Erythroblast (primary cell): ENCODE data around the gene CD6.

Experiments
- DNase-seq, 2 experiments: peaks; one replicate each; lab custom pipeline; 2025; lab: John Stamatoyannopoulos, UW
- GATA1 ChIP-seq: IDR thresholded peaks from 2 replicates; pipeline ENCODE4 v1.6.1; 2011; ENCODE audit warnings: low read depth, mild to moderate bottlenecking, control low read depth, low read length, moderate library complexity
- POLR2A ChIP-seq: IDR thresholded peaks from 2 replicates; pipeline ENCODE4 v1.6.1; 2011; ENCODE audit warnings: mild to moderate bottlenecking, low read length

CD6 gene

DNA sequence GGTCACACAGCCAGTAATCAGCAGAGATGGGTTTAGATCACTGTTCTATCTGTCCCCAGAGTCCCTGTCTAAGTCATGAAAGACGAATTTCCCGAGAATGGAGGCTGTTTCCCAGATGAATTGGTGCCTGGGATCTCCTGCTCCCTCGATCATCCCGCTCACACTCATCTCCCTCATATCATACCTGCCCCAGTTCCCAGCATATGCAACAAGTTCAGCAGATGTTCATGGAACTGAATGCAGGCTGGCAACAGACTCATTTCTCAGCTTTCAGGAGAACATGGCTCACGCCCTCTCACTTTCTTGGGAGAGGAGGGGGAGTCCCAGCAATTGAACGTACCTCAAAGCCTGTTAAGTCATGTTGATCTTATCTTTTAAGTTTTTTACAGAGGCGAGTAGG lies 22.1 kb downstream of the CD6 start:
- no peak for DNase-seq
- TF ChIP-seq GATA1 (no peak), POLR2A (no peak)

DNA sequence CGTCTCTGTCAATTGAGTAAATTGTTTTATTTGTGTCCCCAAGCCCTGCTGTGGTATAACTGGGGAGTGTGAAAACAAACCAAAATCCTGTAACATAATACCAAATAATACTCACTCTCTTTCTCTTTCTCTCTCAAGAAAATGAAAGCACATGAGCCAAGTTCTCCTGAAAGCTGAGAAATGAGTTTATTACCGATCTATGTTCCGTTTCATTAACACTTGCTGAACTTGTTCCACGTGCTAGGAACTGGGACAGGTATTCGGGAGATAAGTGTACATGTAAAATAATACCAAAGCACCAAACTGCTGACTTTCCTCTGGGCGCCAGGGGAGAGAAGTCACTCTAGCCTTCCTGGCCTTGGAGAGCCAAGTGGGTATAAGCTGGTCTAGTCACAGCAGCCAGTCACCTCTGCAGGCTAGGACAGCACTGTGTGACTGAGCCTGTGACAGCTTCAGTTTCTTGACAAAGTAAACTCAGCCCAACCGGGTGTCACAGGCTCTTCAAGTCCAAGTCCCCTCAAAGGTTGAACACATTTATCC lies 23.1 kb downstream of the CD6 start:
- no peak for DNase-seq
- no peak for TF ChIP-seq POLR2A

DNA sequence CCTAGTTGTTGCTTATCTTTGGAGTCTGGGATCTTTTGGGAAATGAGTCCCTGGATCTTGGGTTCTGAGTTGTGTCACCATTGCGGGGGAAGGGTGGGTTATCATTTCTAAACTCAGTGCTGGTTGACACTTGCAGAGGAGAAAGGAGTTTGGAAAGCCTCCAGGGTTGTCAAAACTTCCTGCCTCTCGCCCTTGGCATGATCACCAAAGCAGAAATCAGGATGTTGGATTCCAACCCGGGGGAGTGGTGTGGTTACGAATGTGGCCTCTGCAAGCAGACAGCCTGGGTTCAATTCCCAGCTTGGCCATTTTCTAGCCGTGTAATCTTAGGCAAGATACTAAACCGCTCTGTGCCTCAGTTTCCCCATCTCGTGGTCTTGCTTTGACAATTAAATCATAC lies 24.3 kb downstream of the CD6 start:
- TF ChIP-seq GATA1: no peak
- no peak for TF ChIP-seq POLR2A

DNA sequence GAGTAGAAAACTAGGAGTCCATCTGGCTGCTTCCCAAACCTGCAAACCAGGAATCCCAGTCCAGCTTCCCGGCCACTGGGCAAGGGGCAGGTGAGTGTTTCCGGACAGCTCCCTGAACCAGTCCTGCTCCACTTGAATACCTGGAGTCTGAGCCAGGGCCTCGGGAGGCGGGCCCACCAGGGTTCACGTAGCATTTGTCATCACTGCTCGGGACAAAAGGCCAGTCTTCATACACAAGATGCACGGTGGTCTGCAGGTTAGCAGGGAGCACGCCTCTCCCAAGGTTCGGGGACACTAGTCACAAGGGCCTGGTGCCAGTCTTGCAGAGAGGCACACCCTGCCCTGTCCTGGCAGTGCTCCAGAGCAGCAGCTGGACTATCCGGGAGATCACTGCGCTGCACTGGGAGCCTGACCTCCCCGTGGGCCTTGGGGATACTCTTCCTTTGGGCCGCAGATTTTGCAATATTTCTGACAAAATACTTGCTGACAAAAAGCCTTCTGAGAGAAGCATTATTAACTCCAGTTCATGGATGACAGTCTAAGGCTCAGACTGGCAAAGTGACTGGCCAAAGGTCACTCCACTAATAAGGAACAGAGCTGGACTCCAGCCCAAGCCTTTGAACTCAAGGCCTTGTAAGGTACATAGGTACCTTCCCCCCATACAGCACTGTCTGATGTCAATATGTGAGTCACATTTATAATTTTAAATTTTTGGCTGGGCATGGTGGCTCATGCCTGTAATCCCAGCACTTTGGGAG lies 25.1 kb downstream of the CD6 start:
- no peak for TF ChIP-seq GATA1
- no peak for TF ChIP-seq POLR2A
- no peak for DNase-seq

More for the DNA sequence above, 24.3 kb downstream of the CD6 start:
- no peak for DNase-seq

DNA sequence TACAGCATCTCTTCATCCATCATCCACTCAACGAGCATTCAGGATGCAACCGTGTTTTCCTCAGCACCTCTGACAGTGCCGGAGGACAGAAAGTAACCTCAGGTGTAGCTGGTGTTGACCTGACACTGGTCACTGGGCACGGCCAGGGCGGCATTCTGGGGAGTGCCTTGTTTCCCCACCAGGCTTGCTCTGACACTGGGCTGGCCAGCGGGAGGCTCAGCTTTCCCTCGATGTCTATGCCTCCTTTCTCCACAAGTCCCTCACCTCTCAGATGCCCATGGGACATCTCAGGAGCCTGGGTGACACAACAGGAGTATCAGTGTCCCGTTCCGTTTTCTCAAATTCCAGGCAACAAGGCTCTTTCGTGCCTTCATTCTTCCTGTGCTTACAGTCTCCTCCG lies 28.9 kb downstream of the CD6 start:
- TF ChIP-seq POLR2A (no peak), GATA1 (no peak)
- DNase-seq: no peak

DNA sequence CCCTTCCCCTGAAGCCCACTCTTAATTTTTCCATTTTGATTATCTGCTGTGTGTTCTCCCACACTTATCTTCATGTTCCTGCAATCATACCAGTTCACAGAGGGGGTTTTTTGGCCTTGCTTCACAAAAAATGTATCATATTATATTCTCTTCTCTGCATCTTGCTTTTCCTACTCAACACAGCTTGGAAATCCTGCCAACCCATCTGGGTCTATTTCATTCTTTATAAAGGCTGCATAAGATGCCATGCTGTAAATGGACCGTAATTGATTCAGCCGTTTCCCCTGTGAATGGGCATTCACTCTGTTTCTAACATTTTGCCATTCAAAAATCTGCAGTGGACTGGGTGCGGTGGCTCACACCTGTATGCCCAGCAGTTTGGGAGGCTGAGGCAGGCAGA lies 30.5 kb downstream of the CD6 start:
- DNase-seq: no peak
- TF ChIP-seq GATA1 (no peak), POLR2A (no peak)

DNA sequence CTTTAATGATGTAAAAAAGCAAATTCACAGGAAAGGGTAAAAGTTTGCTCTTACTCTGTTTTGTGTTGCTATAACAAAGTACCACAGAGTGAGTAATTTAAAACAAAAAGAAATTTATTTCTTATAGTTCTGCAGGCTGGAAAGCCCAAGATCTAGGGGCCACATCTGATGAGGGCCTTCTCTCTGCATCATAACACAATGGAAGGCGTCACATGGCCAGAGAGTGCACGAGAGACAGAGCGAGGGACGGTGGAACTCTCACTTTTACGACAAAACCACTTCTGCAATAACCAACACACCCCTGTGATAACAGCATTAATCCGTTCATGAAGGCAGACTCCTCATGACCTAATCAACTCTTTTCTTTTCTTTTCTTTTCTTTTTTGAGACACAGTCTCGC lies 31.1 kb downstream of the CD6 start:
- no peak for DNase-seq
- TF ChIP-seq GATA1 (no peak), POLR2A (no peak)

DNA sequence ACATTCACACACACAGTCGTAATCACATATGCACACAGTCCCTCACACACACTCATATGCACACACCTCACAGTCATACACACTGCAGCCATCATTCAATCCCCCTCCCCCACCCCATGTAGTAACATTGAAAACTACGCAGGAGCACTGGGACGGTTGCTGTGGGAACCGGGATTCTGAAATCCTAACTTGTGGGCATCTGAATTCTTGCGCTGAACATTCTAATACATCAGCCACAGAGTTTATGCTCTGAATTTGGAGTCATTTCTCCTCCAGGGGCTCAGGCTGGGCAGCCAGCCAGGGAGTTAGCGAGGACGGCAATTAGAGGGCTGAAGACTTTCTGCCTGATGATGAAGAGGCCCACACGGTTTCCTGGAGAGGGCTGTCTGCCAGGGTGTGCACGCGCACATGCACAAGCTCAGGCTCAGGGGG lies 32.7 kb downstream of the CD6 start:
- DNase-seq: no peak
- no peak for TF ChIP-seq POLR2A
- TF ChIP-seq GATA1: no peak

DNA sequence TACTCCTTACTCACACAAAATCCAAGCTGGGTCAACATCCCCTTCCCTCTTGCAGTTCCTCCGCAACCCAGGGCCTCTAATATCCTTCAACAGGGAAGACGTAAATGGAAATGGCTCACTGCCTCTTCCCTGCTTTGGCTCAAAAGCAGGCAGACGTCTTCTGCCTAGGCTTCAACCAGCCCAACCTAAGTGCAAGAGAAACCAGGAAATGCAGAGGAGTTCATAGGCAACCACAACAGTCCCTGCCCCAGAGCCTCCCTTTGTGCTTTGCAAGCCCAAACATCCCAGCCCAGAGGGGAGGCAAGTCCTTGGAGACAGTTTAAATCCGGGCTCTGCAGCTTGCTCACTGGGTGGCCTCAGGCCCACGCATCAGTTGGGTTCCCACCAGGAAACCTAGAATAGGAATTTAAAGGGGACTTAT lies 33.3 kb downstream of the CD6 start:
- TF ChIP-seq GATA1: no peak
- no peak for TF ChIP-seq POLR2A
- DNase-seq: no peak

DNA sequence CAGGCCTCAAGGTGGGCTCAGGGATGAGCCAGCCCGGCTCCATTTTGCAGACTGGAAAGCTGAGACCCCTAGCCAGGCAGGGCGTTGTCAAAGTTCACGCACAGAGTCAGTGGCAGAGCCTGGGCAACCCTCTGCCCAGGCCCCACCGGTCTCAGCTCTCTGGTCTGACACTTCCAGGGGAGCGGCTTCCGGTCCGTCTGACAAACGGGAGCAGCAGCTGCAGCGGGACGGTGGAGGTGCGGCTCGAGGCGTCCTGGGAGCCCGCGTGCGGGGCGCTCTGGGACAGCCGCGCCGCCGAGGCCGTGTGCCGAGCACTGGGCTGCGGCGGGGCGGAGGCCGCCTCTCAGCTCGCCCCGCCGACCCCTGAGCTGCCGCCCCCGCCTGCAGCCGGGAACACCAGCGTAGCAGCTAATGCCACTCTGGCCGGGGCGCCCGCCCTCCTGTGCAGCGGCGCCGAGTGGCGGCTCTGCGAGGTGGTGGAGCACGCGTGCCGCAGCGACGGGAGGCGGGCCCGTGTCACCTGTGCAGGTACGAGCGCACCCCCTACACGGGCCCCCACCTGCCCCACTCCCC lies 36.0 kb downstream of the CD6 start:
- no peak for DNase-seq
- TF ChIP-seq POLR2A: no peak
- no peak for TF ChIP-seq GATA1

DNA sequence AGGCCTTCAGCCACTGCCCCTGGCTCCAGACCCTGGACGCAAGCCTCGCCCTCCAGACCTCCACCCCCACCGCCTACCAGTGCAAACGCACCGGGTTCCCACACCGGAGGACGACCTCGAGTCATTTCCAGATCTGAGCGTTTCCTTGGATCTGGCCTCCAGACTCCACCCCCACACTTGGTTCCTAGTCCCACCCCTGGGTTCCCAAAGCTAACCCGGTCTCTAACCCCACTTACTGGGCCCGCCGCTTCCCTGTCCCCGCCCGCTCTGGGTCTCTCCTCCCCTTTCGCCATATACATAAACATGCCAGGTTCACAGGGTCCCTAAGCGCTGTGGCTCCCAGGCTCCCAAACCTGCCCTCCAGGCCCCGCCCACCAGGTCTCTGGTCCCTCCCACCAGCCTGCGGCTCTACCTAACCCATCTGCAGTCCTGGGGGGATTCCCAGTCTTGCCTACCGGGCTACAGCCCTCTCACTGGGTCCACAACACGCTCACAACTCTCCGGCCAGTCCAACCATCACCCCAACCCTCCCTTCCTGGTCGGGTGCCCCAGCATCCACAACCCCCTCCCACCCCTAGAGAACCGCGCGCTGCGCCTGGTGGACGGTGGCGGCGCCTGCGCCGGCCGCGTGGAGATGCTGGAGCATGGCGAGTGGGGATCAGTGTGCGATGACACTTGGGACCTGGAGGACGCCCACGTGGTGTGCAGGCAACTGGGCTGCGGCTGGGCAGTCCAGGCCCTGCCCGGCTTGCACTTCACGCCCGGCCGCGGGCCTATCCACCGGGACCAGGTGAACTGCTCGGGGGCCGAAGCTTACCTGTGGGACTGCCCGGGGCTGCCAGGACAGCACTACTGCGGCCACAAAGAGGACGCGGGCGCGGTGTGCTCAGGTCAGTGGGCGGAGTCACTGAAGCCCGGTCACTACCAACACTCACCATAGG lies 36.7 kb downstream of the CD6 start:
- TF ChIP-seq GATA1 (no peak), POLR2A (no peak)
- no peak for DNase-seq

DNA sequence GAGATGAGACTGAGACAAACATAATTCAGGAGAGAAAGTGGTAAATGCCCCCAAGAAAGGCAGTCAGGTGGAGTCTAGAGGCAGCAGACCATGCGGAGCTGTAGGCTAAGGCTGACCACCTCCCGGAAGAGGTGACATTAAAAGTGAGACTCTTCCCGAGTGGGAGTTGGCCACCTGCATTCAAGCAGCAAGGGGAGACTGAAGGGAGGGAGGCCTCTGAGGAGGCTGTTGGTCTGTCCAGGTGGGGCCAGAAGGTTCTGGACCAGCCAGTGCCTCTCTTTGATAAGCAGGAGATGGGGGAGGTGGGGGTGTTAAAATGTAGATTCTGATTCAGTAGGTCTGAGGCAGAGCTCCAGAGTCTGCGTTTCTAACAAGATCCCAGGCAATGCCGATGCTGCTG lies 37.5 kb downstream of the CD6 start:
- TF ChIP-seq GATA1 (no peak), POLR2A (no peak)
- no peak for DNase-seq

DNA sequence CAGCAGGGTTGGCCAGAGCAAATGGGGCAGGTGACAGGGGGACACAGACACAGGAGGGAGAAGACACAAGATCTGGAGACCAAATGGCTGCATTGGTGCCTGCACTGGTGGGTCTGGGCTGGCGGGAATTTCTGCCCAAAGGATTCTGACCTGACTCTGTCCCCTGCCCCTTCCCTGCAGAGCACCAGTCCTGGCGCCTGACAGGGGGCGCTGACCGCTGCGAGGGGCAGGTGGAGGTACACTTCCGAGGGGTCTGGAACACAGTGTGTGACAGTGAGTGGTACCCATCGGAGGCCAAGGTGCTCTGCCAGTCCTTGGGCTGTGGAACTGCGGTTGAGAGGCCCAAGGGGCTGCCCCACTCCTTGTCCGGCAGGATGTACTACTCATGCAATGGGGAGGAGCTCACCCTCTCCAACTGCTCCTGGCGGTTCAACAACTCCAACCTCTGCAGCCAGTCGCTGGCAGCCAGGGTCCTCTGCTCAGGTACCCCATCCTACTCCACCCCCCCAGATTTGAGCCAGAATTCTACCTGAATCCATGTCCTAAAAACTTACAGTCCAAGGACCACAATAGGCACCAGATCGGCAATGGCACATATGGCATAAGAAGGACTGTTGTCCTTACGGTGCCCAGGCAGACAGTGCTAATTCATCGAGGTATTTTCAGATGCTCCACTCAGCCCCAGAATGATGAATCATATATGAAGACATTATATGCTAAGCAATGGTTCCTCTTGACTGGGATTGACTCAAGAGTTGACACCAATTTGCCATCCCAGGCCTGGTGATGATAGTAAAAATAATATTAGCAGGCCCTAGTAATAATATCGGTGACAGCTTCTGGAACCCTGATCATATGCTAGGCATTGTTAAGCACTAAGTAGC lies 38.2 kb downstream of the CD6 start:
- DNase-seq: no peak
- TF ChIP-seq GATA1 (no peak), POLR2A (no peak)
